ENCODE data around the gene PJVK. TPM values are rescaled to one million over a fixed set of nuclear protein-coding genes. Genes with fewer than 3 reads are reported as not detected.

PJVK gene, protein sequence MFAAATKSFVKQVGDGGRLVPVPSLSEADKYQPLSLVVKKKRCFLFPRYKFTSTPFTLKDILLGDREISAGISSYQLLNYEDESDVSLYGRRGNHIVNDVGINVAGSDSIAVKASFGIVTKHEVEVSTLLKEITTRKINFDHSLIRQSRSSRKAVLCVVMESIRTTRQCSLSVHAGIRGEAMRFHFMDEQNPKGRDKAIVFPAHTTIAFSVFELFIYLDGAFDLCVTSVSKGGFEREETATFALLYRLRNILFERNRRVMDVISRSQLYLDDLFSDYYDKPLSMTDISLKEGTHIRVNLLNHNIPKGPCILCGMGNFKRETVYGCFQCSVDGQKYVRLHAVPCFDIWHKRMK
- total RNA-seq, result 1.2 and 1.5 TPM in 2 replicates

DNA sequence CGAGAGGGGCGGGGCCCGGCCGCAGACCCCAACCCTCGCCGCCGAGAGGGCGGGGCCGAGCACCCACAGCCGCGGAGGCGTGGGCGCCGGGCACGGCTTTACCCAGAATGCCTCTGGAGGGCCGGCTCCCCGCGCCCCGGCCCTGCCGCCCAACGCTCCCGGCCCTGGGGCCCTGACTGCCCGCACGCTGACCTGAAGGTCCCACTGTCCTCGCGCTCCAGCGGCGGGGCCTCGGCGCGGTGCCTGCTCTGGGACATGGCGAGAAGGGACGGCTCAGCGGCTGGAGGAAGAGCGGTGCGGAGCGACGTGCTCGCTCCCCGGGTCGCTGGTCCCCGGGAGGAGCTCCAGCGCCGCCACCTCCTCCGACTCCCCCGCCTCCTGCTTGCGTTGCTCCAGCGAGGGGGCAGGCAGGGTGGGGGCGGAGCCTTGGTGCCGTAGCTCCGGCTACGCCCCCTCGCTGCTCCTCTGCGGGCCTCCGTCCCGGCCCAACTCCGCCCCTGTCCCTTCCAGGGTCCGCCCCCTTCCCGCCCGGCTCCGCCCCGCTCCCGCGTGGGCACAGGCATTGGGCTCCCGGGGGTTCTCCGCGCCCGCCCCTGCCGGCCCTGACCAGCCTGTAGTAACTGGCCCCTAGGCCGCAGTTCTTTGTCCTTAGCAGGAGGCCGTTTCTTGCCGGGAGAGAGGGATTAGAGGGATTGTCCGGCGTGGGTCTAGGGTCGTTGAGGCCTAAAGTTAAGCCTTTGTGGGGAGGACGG is at the start of gene PJVK, which contains the start of gene PRKRA:
Gene PJVK (plus strand): TSS at position 605 of the 752 bp plus-strand sequence. CDS start 2,032 bp downstream, outside the sequence.
Gene PRKRA (minus strand): TSS at position 402 of the 752 bp plus-strand sequence. CDS start 145 bp downstream, at position 257.

DNA sequence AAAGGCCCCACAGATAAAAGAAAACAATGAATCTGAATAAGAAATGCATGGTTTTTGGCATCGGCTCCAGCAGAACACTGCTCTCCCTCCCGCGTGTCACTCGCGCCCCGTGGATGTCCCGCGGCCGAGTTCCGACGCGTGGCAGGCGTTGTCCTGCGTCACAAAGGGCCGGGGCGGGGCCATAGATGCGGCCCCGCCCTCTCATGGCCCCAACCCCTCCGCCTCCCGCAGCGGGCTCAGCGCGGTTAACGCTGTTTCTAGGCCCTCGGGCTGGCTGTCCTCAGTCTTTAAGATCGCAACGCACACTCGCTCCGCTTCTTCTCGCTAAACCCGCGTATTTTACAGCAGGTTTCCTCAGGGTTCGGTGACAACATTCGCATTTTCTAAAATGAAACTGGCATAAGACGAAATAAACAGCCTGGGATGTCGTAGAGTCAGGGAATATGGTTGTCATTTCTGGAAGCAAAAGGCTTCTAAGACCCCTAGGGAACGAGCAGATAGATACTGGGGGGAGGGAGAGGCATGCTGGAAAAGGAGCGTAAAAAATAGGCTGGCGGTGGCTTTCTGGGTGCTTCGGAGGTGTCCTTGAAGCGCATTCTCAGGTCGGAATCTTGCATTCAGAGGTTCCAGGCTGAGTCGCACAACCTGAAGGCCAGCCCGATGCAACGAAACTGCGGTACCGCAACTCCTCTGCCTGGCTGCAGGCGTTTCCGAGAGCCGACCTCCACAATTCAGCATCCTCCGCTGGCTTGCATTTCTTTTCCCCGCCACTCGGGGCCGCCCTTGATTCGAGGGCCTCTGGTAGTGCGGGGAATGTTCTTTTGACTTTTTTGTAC is 27.5 kb downstream of the PJVK start, which contains the start of gene FKBP7:
Gene FKBP7 (minus strand): TSS at position 162 of the 836 bp plus-strand sequence. CDS start 101 bp downstream, at position 61.

DNA sequence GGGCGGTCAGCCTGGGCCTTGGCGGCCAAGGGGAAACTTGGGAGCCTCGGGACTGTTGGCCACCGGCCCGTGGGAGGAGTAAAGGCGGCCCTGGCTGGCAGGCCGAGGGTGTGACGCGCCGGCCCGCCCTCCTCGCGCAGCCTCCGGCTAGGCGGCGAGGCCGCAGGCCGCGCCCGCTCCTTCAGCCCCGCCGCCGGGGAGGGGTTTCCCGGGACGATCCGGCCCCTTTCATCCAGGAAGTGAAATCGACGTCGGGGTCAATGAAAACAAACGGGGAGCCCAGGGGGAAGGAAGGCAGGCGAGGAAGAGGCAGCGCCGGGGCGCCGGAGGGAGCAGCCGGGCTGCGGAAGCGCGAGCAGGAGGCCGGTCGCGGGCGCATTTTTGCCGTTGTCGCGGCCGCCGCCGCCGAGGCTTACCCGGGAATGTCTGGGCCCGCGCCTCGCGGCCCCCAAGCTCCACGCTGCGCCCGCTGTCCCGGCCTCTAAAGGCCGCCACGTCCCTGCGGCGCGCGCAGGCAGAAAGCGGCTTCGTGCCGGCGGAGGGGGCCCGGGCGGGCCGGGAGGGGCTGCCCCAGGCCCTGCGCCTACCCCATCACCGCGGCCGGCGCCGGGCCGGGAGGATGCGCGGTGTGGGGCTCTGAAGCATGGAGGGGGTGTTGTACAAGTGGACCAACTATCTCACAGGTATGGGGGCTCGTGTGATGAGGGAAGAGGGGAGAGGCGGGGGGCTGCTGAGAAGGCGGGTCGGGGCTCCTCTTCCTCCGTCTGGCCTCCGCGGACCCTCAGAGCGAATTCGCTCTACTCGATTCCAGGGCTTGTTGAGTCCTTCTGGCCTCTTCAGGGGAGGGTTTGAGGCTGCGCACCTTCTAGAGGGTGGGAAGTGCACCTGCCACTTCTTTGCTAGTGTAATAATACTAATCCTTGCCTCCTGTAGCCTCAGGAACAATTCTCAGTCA is 29.3 kb downstream of the PJVK start, which contains the start of gene PLEKHA3:
Gene PLEKHA3 (plus strand): TSS at position 231 of the 955 bp plus-strand sequence. CDS start 413 bp downstream, at position 644.

Other genes with a start within 250 kb of the PJVK start
- 41.3 and 41.5 TPM in 2 replicates for gene PRKRA, start 203 bp upstream of the PJVK start, total RNA-seq
- gene FKBP7, start 27.2 kb downstream of the PJVK start, total RNA-seq, result 51.4 and 67.8 TPM in 2 replicates
- gene PLEKHA3, start 29.1 kb downstream of the PJVK start, total RNA-seq, result 8.2 and 8.8 TPM in 2 replicates

All from aortic smooth muscle cell (primary cell).